ENCODE results near the gene KCNK16. TPM values are rescaled to one million over a fixed set of nuclear protein-coding genes. Genes with fewer than 3 reads are reported as not detected.

KCNK16 gene
- total and polyA plus RNA-seq, 2 of the 8 experiments (the other 6 are each of a cell fraction or from before 2014, with no cell fraction given), result not detected

DNA sequence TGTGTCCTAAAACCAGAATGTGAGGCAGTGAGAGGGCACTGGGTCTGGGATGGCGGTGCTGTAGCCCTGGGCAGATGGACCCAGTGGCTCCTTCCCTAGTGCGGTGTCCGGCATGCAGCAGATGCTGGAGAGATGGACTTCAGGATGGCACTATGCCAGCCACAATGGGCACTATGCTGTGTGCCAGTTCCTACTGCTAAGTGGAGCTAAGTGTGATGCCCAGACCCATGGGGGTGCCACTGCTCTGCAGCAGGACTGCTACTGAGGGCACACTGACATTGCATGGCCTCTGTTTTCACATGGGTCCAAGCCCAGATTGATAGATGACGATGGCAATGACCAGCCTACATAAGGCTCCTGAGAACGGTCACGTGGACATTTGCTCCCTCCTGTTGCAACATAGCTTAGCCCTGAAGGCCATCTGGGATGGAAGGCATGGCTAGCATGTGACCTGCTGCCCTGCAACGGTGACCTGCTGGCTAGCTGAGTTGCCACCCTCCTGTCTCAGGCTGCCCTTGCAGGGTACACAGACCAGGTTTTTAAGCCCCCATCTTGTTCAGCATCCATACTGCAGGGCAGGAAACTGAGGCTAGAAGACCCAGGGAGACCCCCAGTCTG, 31.3 kb upstream of the KCNK16 start:
- ChIA-PET CTCF (ENCODE audit: partially characterized antibody) (interaction anchor here (0.5 to 10.6 kb wide), 6 partner anchors 8 to 527 kb away, joined by 3 to 89 read pairs (median 4); no protein-coding TSS in a partner anchor), POLR2A (ENCODE audit: partially characterized antibody) (no interaction called here)
- H3K4ac ChIP-seq (replicated peaks; ENCODE audit: insufficient read length, low read depth, low read length), result no peak overlapping the region
- H3K4me1 ChIP-seq (replicated peaks in 1 of 4; ENCODE audit: control insufficient read depth in 3 of 4, insufficient read depth in 4 of 4, low read length in 3 of 4), result no peaks in the 10 kb centered on the region
- no peak overlapping the region for H4K91ac ChIP-seq (replicated peaks; ENCODE audit: insufficient read length, low read length)
- no peak overlapping the region for H2BK12ac ChIP-seq (ENCODE audit: low read depth, low read length)
- no peak overlapping the region for H4K5ac ChIP-seq (ENCODE audit: insufficient read length, low read depth, low read length)
- H3K9ac ChIP-seq (replicated peaks in 1 of 4; ENCODE audit: extremely low read depth in 1 of 4, low read depth in 3 of 4, low read length in 3 of 4), result 0 out of 7 replicates have a peak overlapping the region, but pooled peaks of 1 of the 4 experiments have one; percentile 6
- no peak overlapping the region for H3K14ac ChIP-seq (ENCODE audit: insufficient read length)
- no peak overlapping the region for H2BK5ac ChIP-seq (ENCODE audit: low read depth, low read length)
- no peak overlapping the region for H3K27ac ChIP-seq (ENCODE audit: low read depth, low read length)
- H3K23me2 ChIP-seq (ENCODE audit: low read depth, low read length), result no peaks in the 10 kb centered on the region
- no peak overlapping the region for H3K23ac ChIP-seq (ENCODE audit: insufficient read length)
- FAIRE-seq (no peak), DNase-seq (ENCODE audit: low read depth in 1 of 2, low spot score in 2 of 2) (no peak)
- H3K4me2 ChIP-seq (ENCODE audit: insufficient read depth in 1 of 2, low read depth in 2 of 2, low read length in 2 of 2), result no peak overlapping the region
- no peaks in the 10 kb centered on the region for H3K27me3 ChIP-seq (replicated peaks in 1 of 4; ENCODE audit: control insufficient read depth in 3 of 4, extremely low read depth in 1 of 4, insufficient read depth in 3 of 4, low read length in 3 of 4)
- H3K36me3 ChIP-seq (ENCODE audit: control insufficient read depth in 2 of 4, insufficient read depth in 4 of 4, low read length in 3 of 4), result no peaks in the 10 kb centered on the region
- no peak overlapping the region for H2BK20ac ChIP-seq (ENCODE audit: low read length)
- H3K79me1 ChIP-seq (ENCODE audit: low read depth, low read length), result no peaks in the 10 kb centered on the region; the same call in 1 of the 2 replicates
- peak overlapping the region; percentile 3; the same call in 1 of the 2 replicates for H4K8ac ChIP-seq (ENCODE audit: extremely low read depth, insufficient read depth, low read length)
- no peaks in the 10 kb centered on the region for H4K20me1 ChIP-seq (replicated peaks in 1 of 2; ENCODE audit: control insufficient read depth in 1 of 2, insufficient read depth in 2 of 2, low read length in 2 of 2)
- H3K79me2 ChIP-seq (ENCODE audit: control insufficient read depth in 1 of 2, insufficient read depth in 2 of 2, low read length in 2 of 2), result no peaks in the 10 kb centered on the region
- H2AK5ac ChIP-seq (ENCODE audit: low read depth, low read length), result no peak overlapping the region
- no peak overlapping the region for H2AFZ ChIP-seq (ENCODE audit: low read length)
- WGBS, 2 experiments (ENCODE audit: extremely low coverage in 1 of 2, insufficient coverage in 1 of 2, insufficient read length in 1 of 2, insufficient replicate concordance in 2 of 2, low coverage in 1 of 2, low lambda C conversion rate in 2 of 2, missing lambda C conversion rate in 1 of 2), result 91% methylated on average over 7 of the region's 7 CpGs; no CpG with 5 or more reads in 1 of the 2 experiments
- no peak overlapping the region for H3K56ac ChIP-seq (replicated peaks; ENCODE audit: insufficient read length, low read depth, low read length)
- H3K18ac ChIP-seq (ENCODE audit: extremely low read depth, low read length), result no peak overlapping the region
- no peak overlapping the region for H2BK15ac ChIP-seq (ENCODE audit: low read length)
- H3K4me3 ChIP-seq (ENCODE audit: extremely low read depth in 1 of 4, insufficient read depth in 2 of 4, low read depth in 3 of 4, low read length in 4 of 4), result no peak overlapping the region
- no peak overlapping the region for H2BK120ac ChIP-seq (replicated peaks; ENCODE audit: low read depth, low read length)
- no peaks in the 10 kb centered on the region for H3K9me3 ChIP-seq (ENCODE audit: insufficient read depth in 2 of 2, low read depth in 1 of 2, low read length in 1 of 2)
- TF ChIP-seq CHD1 (IDR thresholded peaks at IDR 0.05; ENCODE audit: low read depth, low read length) (no peak), EZH2 (IDR thresholded peaks at IDR 0.05; ENCODE audit: low read depth, low read length, severe bottlenecking) (no peak), YY1 (IDR thresholded peaks at IDR 0.05; ENCODE audit: low read depth, low read length) (no peak), POU5F1 (IDR thresholded peaks at IDR 0.05; ENCODE audit: low read depth, low read length) (no peak), CHD2 (IDR thresholded peaks at IDR 0.05; ENCODE audit: low read length) (no peak), TEAD4 (IDR thresholded peaks at IDR 0.05; ENCODE audit: low read depth, low read length) (no peak), PHF8 (conservative IDR thresholded peaks at IDR 0.05; ENCODE audit: low read depth, low read length) (no peak), SP2 (IDR thresholded peaks at IDR 0.05; ENCODE audit: low read length) (no peak), EGR1 (IDR thresholded peaks at IDR 0.05; ENCODE audit: borderline replicate concordance, low read depth, low read length) (no peak), MAFK (IDR thresholded peaks at IDR 0.05; ENCODE audit: low read depth, low read length) (no peak), HDAC6 (IDR thresholded peaks at IDR 0.05; ENCODE audit: low read depth, low read length) (no peak), SIRT6 (IDR thresholded peaks at IDR 0.05; ENCODE audit: low read length) (no peak), BACH1 (IDR thresholded peaks at IDR 0.05; ENCODE audit: low read length) (no peak), TCF12 (IDR thresholded peaks at IDR 0.05; ENCODE audit: low read depth, low read length) (no peak), JUND (IDR thresholded peaks at IDR 0.05; ENCODE audit: low read length) (no peak), RXRA (IDR thresholded peaks at IDR 0.05; ENCODE audit: insufficient read depth, low read depth, low read length) (no peak)
